Activated CD4-positive, alpha-beta T cell treated with anti-CD3 and anti-CD28 coated beads for 4 hours (primary cell): ENCODE measurements around the gene ZBTB5.
"Not testable (repeated sequence)": the region's sequence is repeated elsewhere in the genome, so short reads cannot be mapped to it uniquely, and the experiment has no call there.

ENCODE experiments used
- DNase-seq, 2 donors: peaks; one replicate each; pipeline ENCODE4 v3.0.0-alpha.2; 2020

ZBTB5 gene

DNA sequence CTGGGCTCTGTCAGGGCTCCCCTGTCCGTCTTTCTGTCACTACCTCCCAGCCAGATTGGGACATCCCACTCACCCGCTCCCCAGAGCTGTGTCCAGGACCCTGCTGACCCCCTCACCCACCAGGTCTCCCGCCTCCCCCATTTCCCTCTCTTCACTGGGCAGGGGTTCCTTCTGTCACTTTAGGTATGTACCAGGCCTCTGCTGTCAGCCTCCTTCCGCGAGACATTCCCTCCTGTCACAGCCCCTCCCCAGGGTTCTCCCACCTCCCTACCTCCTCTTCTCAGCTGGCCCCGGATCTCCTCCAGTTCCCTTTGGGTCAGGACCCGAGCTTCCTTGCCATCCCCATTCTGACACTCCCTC is 21.0 kb upstream of the ZBTB5 start:
- no peak for DNase-seq

DNA sequence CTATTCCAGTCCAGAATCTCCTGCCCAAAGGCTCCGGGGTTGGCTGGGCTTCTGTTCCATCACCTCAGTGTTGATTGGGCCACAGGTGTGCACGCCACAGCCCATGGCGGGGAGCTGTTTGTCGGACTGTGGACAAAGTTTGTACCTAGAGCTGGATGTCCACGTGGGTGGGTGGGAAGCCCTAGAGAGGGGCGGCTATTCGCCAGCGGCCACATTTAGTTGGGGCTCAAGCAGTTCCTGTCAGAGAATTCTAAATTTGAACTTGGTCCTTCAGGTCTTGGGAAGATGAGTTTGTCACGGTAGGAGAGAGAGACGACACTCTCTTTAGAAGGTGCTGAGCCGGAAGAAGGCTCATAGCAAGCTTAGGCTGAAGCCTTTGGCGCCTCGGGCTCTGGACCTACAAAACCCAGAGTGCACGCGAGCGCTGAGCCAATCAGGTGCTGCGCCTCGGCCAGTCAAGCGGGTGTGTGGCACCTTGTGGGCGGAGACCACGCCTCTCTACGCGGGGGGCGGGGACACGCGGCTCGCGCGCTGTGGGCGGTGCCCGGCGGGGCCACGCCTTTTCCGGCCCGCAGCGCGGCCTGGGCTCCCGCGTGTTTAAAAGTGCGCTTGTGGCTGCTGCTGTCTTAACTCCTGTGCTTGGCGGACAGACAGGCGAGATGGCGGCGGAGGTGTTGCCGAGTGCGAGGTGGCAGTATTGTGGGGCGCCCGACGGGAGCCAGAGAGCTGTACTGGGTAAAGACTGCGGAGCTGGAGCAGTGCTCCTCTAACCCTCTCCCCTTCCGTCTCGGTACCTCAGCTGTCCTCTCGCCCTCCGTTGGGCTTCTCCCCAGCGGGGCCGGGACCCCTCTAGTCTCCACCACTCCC is 20.4 kb upstream of the ZBTB5 start, which contains the start of gene POLR1E:
Gene POLR1E, plus strand, starts transcription at position 560 of the 867 bp plus-strand sequence. Its CDS starts 100 bp downstream, at position 660.
- DNase-seq = peak; percentile 95

DNA sequence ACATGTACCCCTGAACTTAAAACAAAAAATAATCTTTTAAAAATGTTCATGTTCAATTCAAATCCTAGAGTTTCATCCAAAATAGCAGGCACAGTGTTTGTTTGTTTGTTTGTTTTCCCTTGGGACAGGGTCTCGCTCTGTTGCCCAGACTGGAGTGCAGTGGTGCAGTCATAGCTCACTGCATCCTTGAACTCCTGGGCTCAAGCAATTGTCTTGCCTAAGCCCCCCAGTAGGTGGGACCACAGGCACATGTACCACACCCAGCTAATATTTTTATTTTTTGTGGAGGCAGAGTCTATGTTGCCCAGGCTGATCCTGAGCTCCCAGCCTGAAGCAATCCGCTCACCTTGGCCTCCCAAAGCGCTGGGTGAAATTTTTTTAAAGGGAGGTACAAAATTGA is 15.5 kb upstream of the ZBTB5 start:
- no peak for DNase-seq

DNA sequence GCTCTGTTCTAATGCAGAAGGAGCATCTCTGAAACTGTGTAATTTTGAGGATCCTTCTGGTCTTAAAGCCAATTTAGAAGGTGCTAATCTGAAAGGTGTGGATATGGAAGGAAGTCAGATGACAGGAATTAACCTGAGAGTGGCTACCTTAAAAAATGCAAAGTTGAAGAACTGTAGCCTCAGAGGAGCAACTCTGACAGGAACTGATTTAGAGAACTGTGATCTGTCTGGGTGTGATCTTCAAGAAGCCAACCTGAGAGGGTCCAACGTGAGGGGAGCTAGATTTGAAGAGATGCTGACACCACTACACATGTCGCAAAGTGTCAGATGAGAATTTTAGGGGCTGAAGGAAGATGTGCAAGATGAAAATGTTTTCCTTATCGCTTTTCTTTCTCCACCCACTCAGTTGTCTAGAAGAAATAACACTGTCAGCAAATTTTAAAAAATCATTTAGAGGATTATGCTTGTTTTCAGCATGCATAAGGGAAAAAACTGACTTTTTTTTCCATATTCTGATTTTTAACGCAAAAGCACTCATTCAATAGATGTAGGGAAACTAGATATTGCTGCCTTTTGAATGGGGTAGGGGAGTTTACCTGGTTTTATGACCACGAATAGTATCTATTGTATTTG is 12.9 kb upstream of the ZBTB5 start:
- not testable (repeated sequence) for DNase-seq

- not testable (repeated sequence) for DNase-seq
These were observed 12.2 kb upstream of the ZBTB5 start for GRCh38 chr9:37477443-37477842.

DNA sequence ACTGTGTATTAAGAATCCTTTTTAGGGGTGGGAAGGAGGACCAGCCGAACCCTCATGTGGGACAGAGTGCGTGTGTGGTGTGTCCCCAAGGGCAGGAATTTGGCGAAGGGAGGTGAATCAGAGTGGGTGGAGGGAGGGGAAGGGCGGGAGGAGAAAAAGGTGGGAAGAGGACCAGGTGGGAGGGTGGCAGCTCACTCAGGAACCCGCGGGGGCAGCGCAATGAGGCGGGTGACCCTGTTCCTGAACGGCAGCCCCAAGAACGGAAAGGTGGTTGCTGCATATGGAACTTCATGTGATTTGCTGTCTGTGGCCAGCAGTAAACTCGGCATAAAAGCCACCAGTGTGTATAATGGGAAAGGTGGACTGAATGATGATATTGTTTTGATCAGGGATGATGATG is 11.7 kb upstream of the ZBTB5 start:
- no peak for DNase-seq

- DNase-seq = no peak
These were observed 9.2 kb upstream of the ZBTB5 start for GRCh38 chr9:37474438-37474837.

DNA sequence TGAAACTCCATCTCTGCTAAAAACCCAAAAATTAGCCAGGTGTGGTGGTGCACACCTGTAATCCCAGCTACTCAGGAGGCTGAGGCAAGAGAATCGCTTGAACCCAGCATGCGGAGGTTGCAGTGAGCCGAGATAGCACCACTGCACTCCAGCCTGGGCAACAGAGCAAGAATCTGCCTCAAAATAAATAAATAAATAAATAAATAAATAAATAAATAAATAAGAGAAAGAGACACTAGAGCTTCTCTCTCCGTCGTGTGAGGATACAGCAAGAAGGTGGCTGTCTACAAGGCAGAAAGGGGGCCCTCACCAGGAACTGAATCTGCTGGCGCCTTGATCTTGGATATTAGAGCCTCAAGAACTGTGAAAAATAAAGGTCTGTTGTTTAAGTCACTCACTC is 8.7 kb upstream of the ZBTB5 start:
- not testable (repeated sequence) for DNase-seq

- DNase-seq = no peak
These were observed 6.9 kb upstream of the ZBTB5 start for GRCh38 chr9:37471942-37472684.

- no peak for DNase-seq
These were observed 3.4 kb upstream of the ZBTB5 start for GRCh38 chr9:37468620-37469019.

DNA sequence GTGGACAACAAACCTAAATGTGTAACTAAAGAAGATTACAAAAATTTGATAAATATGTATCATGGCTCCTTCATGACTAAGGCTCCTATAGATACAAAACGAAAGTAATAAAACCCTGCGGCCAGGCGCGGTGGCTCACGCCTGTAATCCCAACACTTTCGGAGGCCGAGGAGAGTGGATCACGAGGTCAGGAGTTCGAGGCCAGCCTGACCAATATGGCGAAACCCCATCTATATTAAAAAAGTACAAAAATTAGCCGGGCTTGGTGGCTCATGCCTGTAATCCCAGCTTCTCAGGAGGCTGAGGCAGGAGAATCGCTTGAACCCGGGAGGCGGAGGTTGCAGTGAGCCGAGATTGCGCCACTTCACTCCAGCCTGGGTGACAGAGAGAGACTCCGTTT is 2.3 kb upstream of the ZBTB5 start:
- DNase-seq = not testable (repeated sequence)

- DNase-seq = peak; percentile 19 to 23
These were observed 923 bp upstream of the ZBTB5 start for GRCh38 chr9:37466037-37466709.

GRCh38 chr9:37464426-37465248 is 613 bp downstream of the ZBTB5 start:
- peak; percentile 65 to 67 for DNase-seq

- no peak for DNase-seq
These were observed 1.2 kb downstream of the ZBTB5 start for GRCh38 chr9:37464006-37464405.

DNA sequence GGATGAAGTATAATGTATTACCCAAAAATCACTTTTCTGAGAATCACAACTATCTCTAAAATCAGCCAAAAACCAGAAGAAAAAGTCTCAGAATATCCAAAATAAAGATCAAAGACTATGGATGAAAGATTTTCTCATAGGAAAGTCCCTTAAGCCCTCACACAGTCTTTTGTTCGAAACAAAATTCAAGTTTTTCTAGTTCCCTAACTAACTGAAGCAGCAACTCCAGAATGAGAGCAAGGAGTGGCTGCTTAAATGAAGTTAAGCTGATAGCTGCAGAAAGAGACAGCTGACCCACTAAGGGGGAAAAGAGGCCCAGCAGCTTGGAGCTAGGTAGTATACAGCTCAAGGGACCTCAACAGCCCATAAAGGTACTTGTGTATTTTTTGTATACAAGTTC is 8.4 kb downstream of the ZBTB5 start:
- no peak for DNase-seq

- DNase-seq = no peak
These were observed 9.2 kb downstream of the ZBTB5 start for GRCh38 chr9:37455884-37456647.

DNA sequence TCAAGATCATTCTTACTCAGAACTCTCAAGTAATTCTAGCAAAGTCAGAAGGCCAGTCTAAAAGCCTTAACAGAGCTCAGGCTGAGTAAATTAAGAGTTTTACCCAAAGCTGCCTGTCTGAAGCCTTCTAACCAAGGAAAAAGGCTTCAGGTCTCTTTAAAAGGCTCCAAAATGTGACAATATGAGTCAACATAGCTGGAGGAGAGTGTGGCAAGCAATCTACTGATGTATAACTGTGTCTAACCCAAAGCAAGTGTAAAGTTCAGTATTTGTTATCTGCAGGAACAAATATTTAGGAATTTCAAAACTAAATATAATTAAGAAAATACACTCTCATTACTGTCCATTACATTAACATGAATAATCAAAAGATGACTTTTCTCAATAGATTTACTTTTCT is 11.0 kb downstream of the ZBTB5 start:
- DNase-seq = no peak

DNA sequence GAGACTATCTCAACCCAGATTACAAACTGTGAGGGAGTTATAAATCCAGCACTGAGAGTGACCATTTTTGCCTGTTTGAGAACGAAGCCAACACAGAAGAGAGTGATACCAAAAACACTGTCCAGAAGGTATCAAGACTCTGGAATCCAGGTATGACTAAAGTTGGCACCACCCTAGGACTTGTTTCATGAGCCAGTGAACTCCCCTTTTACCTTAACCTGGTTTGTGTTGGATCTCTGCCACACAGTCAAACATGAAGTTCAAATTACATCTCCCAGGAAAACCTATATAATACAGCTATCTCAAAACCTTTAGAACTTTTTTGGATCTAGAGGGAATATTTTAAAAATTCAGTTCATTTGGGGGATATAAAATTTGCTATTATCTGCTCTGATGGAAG is 11.4 kb downstream of the ZBTB5 start:
- DNase-seq = no peak

DNA sequence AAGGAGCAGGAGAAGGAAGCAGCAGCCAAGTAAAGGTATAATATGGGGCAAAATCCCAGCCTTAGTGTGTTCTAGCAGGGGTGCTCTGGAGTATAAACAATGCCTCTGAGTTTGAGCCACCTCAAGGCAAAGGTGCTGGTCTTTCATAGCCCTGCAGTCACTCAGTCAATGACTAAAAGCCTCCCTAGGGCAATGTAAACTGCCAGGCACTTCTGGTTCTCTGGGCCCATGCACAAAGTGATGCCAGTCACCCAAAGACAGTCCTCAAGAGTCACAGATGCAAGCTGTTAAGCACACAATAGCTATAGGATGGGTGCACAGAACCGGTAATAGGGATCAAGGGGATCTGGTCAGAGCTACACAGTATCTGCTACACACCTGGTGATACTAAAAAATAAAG is 12.6 kb downstream of the ZBTB5 start:
- no peak for DNase-seq

DNA sequence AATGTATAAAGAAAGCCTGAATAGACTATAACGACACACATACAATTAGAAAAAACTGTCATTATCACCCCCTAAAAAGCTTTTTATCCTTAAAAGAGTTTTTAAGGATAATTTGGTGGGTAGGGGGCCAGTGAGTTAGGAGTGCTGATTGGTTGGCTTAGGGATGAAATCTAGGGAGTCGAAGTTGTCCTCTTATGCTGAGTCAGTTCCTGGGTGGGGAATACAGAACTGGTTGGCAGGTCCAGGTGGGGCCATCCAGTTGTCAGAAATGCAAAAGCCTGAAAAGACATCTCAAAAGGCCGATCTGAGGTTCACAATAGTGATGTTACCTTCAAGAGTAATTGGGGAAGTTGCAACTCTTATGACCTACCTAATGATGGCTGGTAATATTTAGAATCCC is 13.6 kb downstream of the ZBTB5 start:
- DNase-seq = no peak

DNA sequence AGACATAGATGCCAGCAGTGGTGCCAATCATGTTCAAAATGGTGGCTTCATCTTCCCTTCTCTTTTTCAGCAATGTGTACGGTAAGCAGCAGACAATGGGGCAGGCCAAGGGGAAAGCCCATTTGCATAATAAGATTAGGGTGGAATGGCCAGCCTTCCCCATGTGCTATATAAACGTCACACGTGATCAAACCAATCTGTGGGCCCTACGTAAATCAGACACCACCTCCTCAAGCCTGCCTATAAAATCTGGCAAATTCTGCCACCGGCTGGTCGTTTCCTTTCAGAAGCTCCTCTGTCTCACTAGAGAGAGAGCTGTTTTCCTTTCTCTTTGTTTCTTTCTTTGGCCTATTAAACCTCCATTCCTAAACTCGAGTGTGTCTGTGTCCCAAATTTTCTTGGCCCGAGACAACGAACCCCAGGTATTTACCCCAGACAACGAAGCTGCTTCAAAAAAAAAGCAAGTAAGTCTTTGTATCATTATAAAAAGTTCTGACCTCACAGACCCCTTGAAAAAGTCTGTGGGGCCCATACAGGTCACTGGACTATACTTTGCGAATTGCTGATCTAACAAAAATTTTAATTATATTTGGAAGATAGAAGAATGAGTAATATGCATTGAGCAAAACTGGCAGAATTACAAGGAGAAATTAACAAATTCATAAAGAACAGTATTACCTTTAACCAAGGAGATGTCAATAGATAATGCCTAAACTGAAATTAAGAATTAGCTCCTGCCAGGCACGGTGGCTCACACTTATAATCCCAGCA is 15.2 kb downstream of the ZBTB5 start:
- no peak for DNase-seq
